HepG2 (cell line): ENCODE results near the gene CALR. TPM values are rescaled to one million over a fixed set of nuclear protein-coding genes. Genes with fewer than 3 reads are reported as not detected.

Experiments used
- ATAC-seq: fragments of 200-7000 bp; cut with Tn5 transposase; 3 replicates; pipeline ENCODE4 v1.9.1; 2020; ENCODE audit warnings: mild to moderate bottlenecking, moderate library complexity
- BruUV-seq: library from RNA; stranded (reverse); fragments of 400-500 nt; replicated peaks from 2 replicates; lab custom pipeline; 2021; lab: Mats Ljungman, UMichigan
- CTCF ChIA-PET: fragments of 300-600 bp; formaldehyde crosslinking; extraction: SDS; loops from one replicate; lab custom pipeline; 2021; ENCODE audit warnings: low total read pairs, inconsistent platforms, low intra/inter-chr PET ratio; lab: Yijun Ruan, JAX
- POLR2A ChIA-PET: fragments of 350-600 bp; sonication (Branson Sonifier 250); formaldehyde crosslinking; loops from one replicate; lab custom pipeline; 2020; ENCODE audit warnings: antibody characterized with exemption, inconsistent platforms; lab: Yijun Ruan, JAX
- DNase-seq: peaks from one replicate; pipeline ENCODE4 v3.0.0-alpha.2; 2015; ENCODE audit warnings: low spot score
- FAIRE-seq: peaks from 3 replicates; lab custom pipeline; 2011; peaks lifted over from hg19 to GRCh38; lab: Jason Lieb, UNC
- H2AFZ ChIP-seq: one replicate; pipeline ENCODE4 v1.6.1; 2011; ENCODE audit warnings: low read length, inconsistent platforms
- H3K27ac ChIP-seq: fragments of 300-600 bp; 3 replicates; pipeline ENCODE4 v1.8.0; 2011; ENCODE audit warnings: mixed run types, mild to moderate bottlenecking, mixed read lengths, low read length, inconsistent platforms; ENCODE audit not compliant: insufficient read depth; ENCODE audit errors: extremely low read length
- H3K27me3 ChIP-seq, 2 experiments: fragments of 200-600 bp in 1 of 2; 2 replicates in 1 of 2; 3 replicates in 1 of 2; pipeline versions ENCODE4 v1.6.0 to v1.8.0; 2011; ENCODE audit warnings: low read length in 2 of 2, mild to moderate bottlenecking in 2 of 2, moderate library complexity in 2 of 2, inconsistent platforms in 1 of 2; ENCODE audit not compliant: insufficient read depth in 2 of 2, control insufficient read depth in 1 of 2
- H3K36me3 ChIP-seq, 2 experiments: fragments of 200-600 bp in 1 of 2; replicated peaks in 1 of 2; 2 replicates in 1 of 2; 3 replicates in 1 of 2; pipeline versions ENCODE4 v1.5.1 to v1.8.0; 2011; ENCODE audit warnings: low read length in 2 of 2, inconsistent platforms in 1 of 2; ENCODE audit not compliant: insufficient read depth in 2 of 2, control insufficient read depth in 1 of 2
- H3K4me1 ChIP-seq: 2 replicates; pipeline ENCODE4 v1.5.1; 2012; ENCODE audit warnings: low read length, inconsistent platforms; ENCODE audit not compliant: insufficient read depth
- H3K4me2 ChIP-seq: 2 replicates; pipeline ENCODE4 v1.6.0; 2011; ENCODE audit warnings: low read depth, low read length, inconsistent platforms
- H3K4me3 ChIP-seq, 3 experiments: fragments of 200-600 bp in 1 of 3; sonication (generic), shearing (Covaris generic) in 1 of 3; replicated peaks in 1 of 3; 2 replicates each; pipeline ENCODE4 v1.5.1; 2011 to 2016; ENCODE audit warnings: low read length in 3 of 3, inconsistent platforms in 2 of 3, low read depth in 2 of 3, mild to moderate bottlenecking in 2 of 3, control low read depth in 1 of 3, mixed read lengths in 1 of 3; ENCODE audit not compliant: insufficient read depth in 1 of 3
- H3K79me2 ChIP-seq: one replicate; pipeline ENCODE4 v1.6.1; 2011; ENCODE audit warnings: low read length, inconsistent platforms; ENCODE audit not compliant: insufficient read depth
- H3K9ac ChIP-seq: 2 replicates; pipeline ENCODE4 v1.6.0; 2011; ENCODE audit warnings: mild to moderate bottlenecking, low read depth, low read length, inconsistent platforms; ENCODE audit not compliant: insufficient read depth
- H3K9me3 ChIP-seq: 2 replicates; pipeline ENCODE4 v1.5.1; 2012; ENCODE audit warnings: mild to moderate bottlenecking, low read length
- H4K20me1 ChIP-seq: 2 replicates; pipeline ENCODE4 v1.6.0; 2011; ENCODE audit warnings: inconsistent platforms, mild to moderate bottlenecking, low read length, moderate library complexity; ENCODE audit not compliant: insufficient read depth
- AGO2 ChIP-seq: fragments of 200-400 bp; formaldehyde crosslinking; optimal IDR thresholded peaks from 2 replicates; pipeline ENCODE3; 2017; ENCODE audit warnings: mild to moderate bottlenecking, low read depth, low read length, moderate library complexity
- POLR2A ChIP-seq, 2 experiments: IDR thresholded peaks; 2 replicates each; pipeline ENCODE4 v1.6.1; 2011; ENCODE audit warnings: low read depth in 2 of 2, low read length in 2 of 2, mild to moderate bottlenecking in 1 of 2, moderate library complexity in 1 of 2; ENCODE audit not compliant: insufficient read depth in 1 of 2
- POLR2G ChIP-seq: fragments of 200-400 bp; formaldehyde crosslinking; IDR thresholded peaks from 2 replicates; pipeline ENCODE4 v1.6.1; 2018; ENCODE audit warnings: mild to moderate bottlenecking, low read depth, low read length, moderate library complexity
- RBM22 ChIP-seq: fragments of 200-400 bp; formaldehyde crosslinking; optimal IDR thresholded peaks from 2 replicates; pipeline ENCODE3; 2017; ENCODE audit warnings: mild to moderate bottlenecking, low read length, moderate library complexity
- TCF7L2 ChIP-seq: IDR thresholded peaks from 2 replicates; pipeline ENCODE4 v1.6.1; 2011; ENCODE audit warnings: mild to moderate bottlenecking, low read depth, low read length, moderate library complexity
- ZNF333 ChIP-seq: sonication (generic); formaldehyde crosslinking; IDR thresholded peaks from 2 replicates; pipeline ENCODE4 v1.4.0; 2020; ENCODE audit warnings: mild to moderate bottlenecking, missing genetic modification reagents, borderline replicate concordance
- ZSCAN31 ChIP-seq: sonication (generic); formaldehyde crosslinking; IDR thresholded peaks from 2 replicates; pipeline ENCODE4 v1.5.0; 2020; ENCODE audit warnings: low read depth, mild to moderate bottlenecking, missing genetic modification reagents
- WGBS: methylation state at CpG from one replicate; pipeline ENCODE4 v1.1.6; 2017; ENCODE audit warnings: low lambda C conversion rate; 5-methylcytosine and 5-hydroxymethylcytosine counted together
- in situ Hi-C: cut with HindIII; loops from 2 replicates; pipeline ENCODE4 v1.10.0; 2017; ENCODE audit warnings: low pct_unique_long_range_greater_than_20kb; ENCODE audit not compliant: extremely low pct_ligation_motif_present
- intact Hi-C: fragments of 100-400 bp; cut with micrococcal nuclease; formaldehyde crosslinking; loops from one replicate; pipeline ENCODE4 v1.10.0; 2022; ENCODE audit not compliant: unreplicated experiment
- polyA plus RNA-seq, 8 experiments: library from polyadenylated mRNA; depleted of rRNA in 3 of 8; stranded (reverse) in 7 of 8; unstranded in 1 of 8; fragments of >200 nt; fragmentation: Illumina TruSeq in 4 of 8; extraction: Trizol in 4 of 8; gene quantifications; 2 replicates each; pipeline versions ENCODE4 v1.2.1 to v1.2.3, GENCODE V29; 2011 to 2016; ENCODE audit warnings: low read depth in 4 of 8, missing spikeins in 1 of 8, mixed read lengths in 1 of 8; ENCODE audit not compliant: insufficient read depth in 1 of 8
- total RNA-seq, 5 experiments: library from RNA; depleted of rRNA; stranded (reverse); fragments of >200 nt; fragmentation: Illumina TruSeq; extraction: Trizol; gene quantifications; 2 replicates each; pipeline ENCODE4 v1.2.3, GENCODE V29; 2016; ENCODE audit warnings: low read depth in 1 of 5
- TF ChIP-seq, protein P1 (sequence below): sonication (generic); formaldehyde crosslinking; conservative IDR thresholded peaks from 2 replicates; pipeline ENCODE4 v1.4.0; 2020; ENCODE audit warnings: missing genetic modification reagents

The CALR gene
- total and polyA plus RNA-seq, 2 of the 13 experiments (the other 11 are each of a cell fraction or from before 2014, with no cell fraction given): 898 to 934 TPM

DNA sequence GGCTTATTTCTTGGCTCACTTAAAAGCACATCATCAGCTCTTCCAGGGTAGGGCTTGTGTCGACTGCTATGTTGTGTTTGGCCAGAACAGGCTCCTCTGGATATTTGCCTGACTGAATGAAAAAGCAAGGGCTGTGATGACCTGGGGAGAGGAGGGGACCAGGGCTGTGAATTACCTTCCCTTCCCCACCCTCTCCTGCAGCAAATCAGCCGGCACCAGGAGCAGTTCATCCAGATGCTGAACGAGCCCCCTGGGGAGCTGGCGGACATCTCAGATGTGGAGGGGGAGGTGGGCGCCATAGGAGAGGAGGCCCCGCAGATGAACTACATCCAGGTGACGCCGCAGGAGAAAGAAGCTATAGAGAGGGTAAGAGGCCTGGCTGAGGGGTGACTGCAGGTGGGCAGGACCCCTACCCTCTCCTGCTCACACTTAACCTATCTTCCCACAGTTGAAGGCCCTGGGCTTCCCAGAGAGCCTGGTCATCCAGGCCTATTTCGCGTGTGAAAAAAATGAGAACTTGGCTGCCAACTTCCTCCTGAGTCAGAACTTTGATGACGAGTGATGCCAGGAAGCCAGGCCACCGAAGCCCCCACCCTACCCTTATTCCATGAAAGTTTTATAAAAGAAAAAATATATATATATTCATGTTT lies 14.2 kb downstream of the CALR start:
- H3K27ac ChIP-seq: no peak overlapping the region
- in situ Hi-C loops: no loop called here

GRCh38 chr19:12953138-12953798 lies 14.9 kb downstream of the CALR start:
- no peak overlapping the region for H3K4me2 ChIP-seq
- peaks cover 27 to 48% of the 10 kb centered on the region in 2 experiments; a peak in 4 of 5 replicates for H3K36me3 ChIP-seq
- H3K79me2 ChIP-seq: peaks cover 24% of the 10 kb centered on the region
- ChIA-PET CTCF (no interaction called here), POLR2A (interaction anchor here (0.9 to 1.4 kb wide), 3 partner anchors 16 to 62 kb away, joined by 3 to 5 read pairs (median 4); partner anchors contain the start of gene GCDH)
- no peak overlapping the region for H3K4me3 ChIP-seq
- peaks cover 23% of the 10 kb centered on the region for H3K4me1 ChIP-seq
- H3K9ac ChIP-seq: no peak overlapping the region
- no peaks in the 10 kb centered on the region for H3K9me3 ChIP-seq
- intact Hi-C loops: no loop called here
- no peaks in the 10 kb centered on the region for H3K27me3 ChIP-seq
- ATAC-seq (no peak), FAIRE-seq (no peak), DNase-seq (no peak)
- no peak overlapping the region for H2AFZ ChIP-seq
- H3K27ac ChIP-seq: no peak overlapping the region
- WGBS: 89% methylated on average over 4 of the region's 11 CpGs
- no peaks in the 10 kb centered on the region for H4K20me1 ChIP-seq
- in situ Hi-C loops: no loop called here
- BruUV-seq: TSS peak; percentile 61
- TF ChIP-seq, protein P1, sequence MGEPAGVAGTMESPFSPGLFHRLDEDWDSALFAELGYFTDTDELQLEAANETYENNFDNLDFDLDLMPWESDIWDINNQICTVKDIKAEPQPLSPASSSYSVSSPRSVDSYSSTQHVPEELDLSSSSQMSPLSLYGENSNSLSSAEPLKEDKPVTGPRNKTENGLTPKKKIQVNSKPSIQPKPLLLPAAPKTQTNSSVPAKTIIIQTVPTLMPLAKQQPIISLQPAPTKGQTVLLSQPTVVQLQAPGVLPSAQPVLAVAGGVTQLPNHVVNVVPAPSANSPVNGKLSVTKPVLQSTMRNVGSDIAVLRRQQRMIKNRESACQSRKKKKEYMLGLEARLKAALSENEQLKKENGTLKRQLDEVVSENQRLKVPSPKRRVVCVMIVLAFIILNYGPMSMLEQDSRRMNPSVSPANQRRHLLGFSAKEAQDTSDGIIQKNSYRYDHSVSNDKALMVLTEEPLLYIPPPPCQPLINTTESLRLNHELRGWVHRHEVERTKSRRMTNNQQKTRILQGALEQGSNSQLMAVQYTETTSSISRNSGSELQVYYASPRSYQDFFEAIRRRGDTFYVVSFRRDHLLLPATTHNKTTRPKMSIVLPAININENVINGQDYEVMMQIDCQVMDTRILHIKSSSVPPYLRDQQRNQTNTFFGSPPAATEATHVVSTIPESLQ: no peak

More for the DNA sequence above, 14.2 kb downstream of the CALR start:
- H3K4me2 ChIP-seq: no peak overlapping the region
- H3K27me3 ChIP-seq: no peaks in the 10 kb centered on the region
- no peak for DNase-seq
- peaks cover 34 to 55% of the 10 kb centered on the region in 2 experiments; a peak in 4 of 5 replicates for H3K36me3 ChIP-seq
- TF ChIP-seq RBM22: peak; percentile 53
- no peak for TF ChIP-seq TCF7L2
- TF ChIP-seq POLR2G: peak; percentile 40; the same call in 1 of the 2 replicates
- no peak for TF ChIP-seq ZSCAN31
- peak; percentile 52 for TF ChIP-seq AGO2
- TF ChIP-seq POLR2A (IDR thresholded peaks at IDR 0.05; ENCODE audit: insufficient read depth in 1 of 2, low read depth in 2 of 2, low read length in 2 of 2): peak in 1 of 2 experiments; percentile 32; a peak in 1 of 4 replicates
- no peak for TF ChIP-seq ZNF333 (CRISPR knock-in tag)
- 97% methylated on average over 12 of the region's 12 CpGs for WGBS
- no peaks in the 10 kb centered on the region for H4K20me1 ChIP-seq
- H3K9me3 ChIP-seq: no peaks in the 10 kb centered on the region
- ATAC-seq: no peak
- no peak overlapping the region for H2AFZ ChIP-seq
- CTCF ChIA-PET: no interaction called here
- H3K4me1 ChIP-seq: peaks cover 26% of the 10 kb centered on the region
- intact Hi-C loops: no loop called here
- FAIRE-seq: no peak
- no peak overlapping the region for H3K4me3 ChIP-seq
- POLR2A ChIA-PET: interaction anchor here (0.9 to 1.0 kb wide), 2 partner anchors 15 to 62 kb away, joined by 4 to 5 read pairs; partner anchors contain the start of gene GCDH
- BruUV-seq: no TSS peak
- H3K79me2 ChIP-seq: peaks cover 28% of the 10 kb centered on the region
- no peak overlapping the region for H3K9ac ChIP-seq
